ENCODE data around the gene PEX5. TPM values are rescaled to one million over a fixed set of nuclear protein-coding genes. Genes with fewer than 3 reads are reported as not detected.

The PEX5 gene
- polyA plus RNA-seq, 1 experiment = 13.8 TPM

DNA sequence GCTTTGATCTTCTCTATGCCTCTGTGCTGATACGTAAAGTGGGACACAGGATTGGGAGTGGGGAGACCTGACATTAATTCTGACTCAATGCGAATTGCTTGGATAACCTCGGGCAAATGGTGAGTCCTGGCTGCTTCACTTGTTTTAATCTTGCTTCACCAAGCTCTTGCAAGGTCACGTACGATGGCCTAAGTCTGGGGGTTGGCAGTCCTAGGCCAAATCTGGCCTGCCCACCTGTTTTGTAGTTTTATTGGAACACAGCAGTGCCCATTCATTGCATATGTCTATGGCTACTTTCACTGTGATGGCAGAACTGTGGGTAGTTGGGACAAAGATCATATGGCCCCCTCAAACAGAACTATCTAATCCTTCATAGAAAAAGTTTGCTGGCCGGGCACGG lies 45.9 kb upstream of the PEX5 start:
- ChIA-PET CTCF (interaction anchor here (0.6 to 3.1 kb wide), 15 partner anchors 10 to 494 kb away, joined by 3 to 45 read pairs (median 7); partner anchors contain the start of genes C1S and PEX5), POLR2A (no interaction called here)
- Histone ChIP-seq H3K9me3 (ENCODE audit: control insufficient read depth, insufficient read depth, low read length) (no peaks in the 10 kb centered on the region), H3K27ac (ENCODE audit: low read depth, low read length) (no peak overlapping the region), H3K4me3 (ENCODE audit: low read depth, low read length) (no peak overlapping the region), H3K27me3 (ENCODE audit: control insufficient read depth, insufficient read depth, low read length) (no peaks in the 10 kb centered on the region)
- TF ChIP-seq, protein P1, sequence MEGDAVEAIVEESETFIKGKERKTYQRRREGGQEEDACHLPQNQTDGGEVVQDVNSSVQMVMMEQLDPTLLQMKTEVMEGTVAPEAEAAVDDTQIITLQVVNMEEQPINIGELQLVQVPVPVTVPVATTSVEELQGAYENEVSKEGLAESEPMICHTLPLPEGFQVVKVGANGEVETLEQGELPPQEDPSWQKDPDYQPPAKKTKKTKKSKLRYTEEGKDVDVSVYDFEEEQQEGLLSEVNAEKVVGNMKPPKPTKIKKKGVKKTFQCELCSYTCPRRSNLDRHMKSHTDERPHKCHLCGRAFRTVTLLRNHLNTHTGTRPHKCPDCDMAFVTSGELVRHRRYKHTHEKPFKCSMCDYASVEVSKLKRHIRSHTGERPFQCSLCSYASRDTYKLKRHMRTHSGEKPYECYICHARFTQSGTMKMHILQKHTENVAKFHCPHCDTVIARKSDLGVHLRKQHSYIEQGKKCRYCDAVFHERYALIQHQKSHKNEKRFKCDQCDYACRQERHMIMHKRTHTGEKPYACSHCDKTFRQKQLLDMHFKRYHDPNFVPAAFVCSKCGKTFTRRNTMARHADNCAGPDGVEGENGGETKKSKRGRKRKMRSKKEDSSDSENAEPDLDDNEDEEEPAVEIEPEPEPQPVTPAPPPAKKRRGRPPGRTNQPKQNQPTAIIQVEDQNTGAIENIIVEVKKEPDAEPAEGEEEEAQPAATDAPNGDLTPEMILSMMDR (IDR thresholded peaks at IDR 0.05; ENCODE audit: low read depth, low read length) = no peak
- no peak for DNase-seq (ENCODE audit: low read depth, low spot score)

DNA sequence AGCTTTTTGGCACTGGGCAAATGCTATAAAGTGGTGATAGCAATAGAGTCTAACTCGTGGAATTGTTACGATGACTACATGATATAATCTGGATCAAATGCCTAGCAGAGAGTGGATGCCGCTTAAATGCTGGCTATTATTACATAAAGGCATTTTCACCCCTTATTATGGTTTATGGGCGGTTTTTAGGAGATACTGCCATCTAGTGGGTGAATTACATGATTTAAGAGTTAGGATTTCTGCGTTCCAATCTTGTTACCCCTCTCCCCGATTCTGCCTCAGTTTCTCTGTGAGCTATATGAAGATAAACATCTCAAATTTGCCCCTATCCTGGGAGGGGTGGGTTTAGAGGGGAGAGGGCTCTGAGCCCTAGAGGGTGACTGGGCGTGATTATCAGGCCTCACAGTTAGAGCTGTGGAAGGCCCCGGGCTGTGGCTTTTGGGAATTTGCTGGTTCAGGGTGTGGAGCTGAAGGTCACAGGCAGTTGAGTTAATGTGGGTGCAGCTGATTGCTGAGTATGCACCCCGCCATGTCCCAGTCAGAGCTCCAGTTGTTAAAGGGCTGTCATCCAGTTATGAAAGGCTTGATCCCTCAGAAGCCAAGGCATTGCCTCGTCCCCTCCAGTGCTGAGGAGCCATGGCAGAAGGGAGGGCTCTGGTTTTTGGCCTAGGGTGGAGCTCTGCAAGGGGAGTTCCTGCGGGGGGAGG lies 44.9 kb upstream of the PEX5 start:
- TF ChIP-seq, protein P1 (IDR thresholded peaks at IDR 0.05; ENCODE audit: low read depth, low read length) = peak; percentile 57
- Histone ChIP-seq H3K27ac (ENCODE audit: low read depth, low read length) (no peak overlapping the region), H3K4me3 (ENCODE audit: low read depth, low read length) (no peak overlapping the region), H3K27me3 (ENCODE audit: control insufficient read depth, insufficient read depth, low read length) (no peaks in the 10 kb centered on the region), H3K9me3 (ENCODE audit: control insufficient read depth, insufficient read depth, low read length) (no peaks in the 10 kb centered on the region)
- CTCF ChIA-PET = interaction anchor here (0.6 to 3.1 kb wide), 24 partner anchors 9 to 493 kb away, joined by 3 to 45 read pairs (median 6); partner anchors contain the start of genes C1S and PEX5
- POLR2A ChIA-PET = interaction anchor here (0.6 kb wide), 1 partner anchor 45 kb away, joined by 3 read pairs; the partner anchor contains the start of gene PEX5
- no peak for DNase-seq (ENCODE audit: low read depth, low spot score)

DNA sequence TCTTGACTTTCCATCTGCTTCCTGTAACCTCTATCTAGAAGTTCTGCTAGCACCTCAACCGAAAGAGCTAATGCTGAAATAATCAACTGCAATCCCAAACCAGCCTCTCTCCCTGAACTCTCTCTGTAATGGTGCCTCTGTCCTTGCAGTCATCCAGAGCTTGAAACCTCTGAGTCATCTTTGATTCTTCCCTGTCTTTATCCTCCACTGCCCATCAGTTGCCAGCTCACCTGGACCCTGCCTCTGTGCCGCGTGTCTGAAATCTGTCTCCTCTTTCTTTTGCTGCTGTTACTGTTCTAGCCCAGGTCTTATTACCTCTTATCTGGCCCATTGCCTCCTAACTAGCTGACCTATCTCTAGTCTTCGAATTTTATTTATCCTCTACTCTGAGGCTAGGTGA lies 43.8 kb upstream of the PEX5 start:
- CTCF ChIA-PET = interaction anchor here (0.6 to 3.1 kb wide), 14 partner anchors 8 to 952 kb away, joined by 3 to 45 read pairs (median 6); partner anchors contain the start of gene PEX5
- no peaks in the 10 kb centered on the region for H3K27me3 ChIP-seq (ENCODE audit: control insufficient read depth, insufficient read depth, low read length)
- TF ChIP-seq, protein P1 (IDR thresholded peaks at IDR 0.05; ENCODE audit: low read depth, low read length) = no peak
- DNase-seq (ENCODE audit: low read depth, low spot score) = no peak
- POLR2A ChIA-PET = no interaction called here
- no peaks in the 10 kb centered on the region for H3K9me3 ChIP-seq (ENCODE audit: control insufficient read depth, insufficient read depth, low read length)
- no peak overlapping the region for H3K4me3 ChIP-seq (ENCODE audit: low read depth, low read length)
- H3K27ac ChIP-seq (ENCODE audit: low read depth, low read length) = no peak overlapping the region

DNA sequence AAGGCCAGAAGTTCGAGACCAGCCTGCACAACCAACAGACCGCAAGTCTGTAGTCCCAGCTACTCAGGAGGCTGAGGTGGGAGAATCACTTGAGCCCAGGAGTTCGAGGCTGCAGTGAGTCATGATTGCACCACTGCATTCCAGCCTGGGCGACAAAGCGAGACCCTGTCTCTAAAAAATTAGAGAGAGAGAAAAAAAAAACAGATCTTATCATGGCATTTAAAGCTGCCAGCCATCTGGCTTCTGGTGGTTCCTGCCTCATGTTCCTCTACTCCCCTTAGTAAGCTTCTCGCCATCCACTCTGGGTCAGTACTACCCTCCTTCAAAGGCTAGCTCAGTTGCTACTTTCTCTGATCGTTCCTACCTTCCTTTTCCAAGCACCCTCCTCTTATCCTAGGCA lies 43.3 kb upstream of the PEX5 start:
- TF ChIP-seq, protein P1 (IDR thresholded peaks at IDR 0.05; ENCODE audit: low read depth, low read length) = no peak
- no peaks in the 10 kb centered on the region for H3K9me3 ChIP-seq (ENCODE audit: control insufficient read depth, insufficient read depth, low read length)
- ChIA-PET CTCF (interaction anchor here (0.5 to 3.1 kb wide), 8 partner anchors 8 to 507 kb away, joined by 4 to 45 read pairs (median 7); no protein-coding TSS in a partner anchor), POLR2A (no interaction called here)
- no peak for DNase-seq (ENCODE audit: low read depth, low spot score)
- H3K4me3 ChIP-seq (ENCODE audit: low read depth, low read length) = no peak overlapping the region
- no peak overlapping the region for H3K27ac ChIP-seq (ENCODE audit: low read depth, low read length)
- H3K27me3 ChIP-seq (ENCODE audit: control insufficient read depth, insufficient read depth, low read length) = no peaks in the 10 kb centered on the region

DNA sequence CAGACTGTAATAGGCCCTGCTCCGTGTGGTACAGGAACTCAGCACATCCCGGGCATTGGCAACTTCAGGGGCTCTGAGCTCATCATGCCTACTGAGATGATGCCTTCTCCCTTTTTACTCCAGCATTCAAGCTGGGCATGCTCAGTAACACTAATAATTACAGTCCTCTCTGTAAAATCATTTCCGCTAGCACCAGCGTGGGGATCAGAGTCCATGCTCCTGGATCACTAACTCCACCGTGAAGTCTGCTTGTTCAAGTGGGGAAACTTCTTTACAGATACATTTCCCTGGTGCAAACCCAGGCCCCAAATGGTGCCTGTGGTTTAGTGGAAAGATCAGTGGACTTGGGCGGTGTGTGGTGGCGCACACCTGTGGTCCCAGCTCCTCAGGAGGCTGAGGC lies 42.6 kb upstream of the PEX5 start:
- no peaks in the 10 kb centered on the region for H3K9me3 ChIP-seq (ENCODE audit: control insufficient read depth, insufficient read depth, low read length)
- H3K27ac ChIP-seq (ENCODE audit: low read depth, low read length) = no peak overlapping the region
- TF ChIP-seq, protein P1 (IDR thresholded peaks at IDR 0.05; ENCODE audit: low read depth, low read length) = no peak
- POLR2A ChIA-PET = no interaction called here
- DNase-seq (ENCODE audit: low read depth, low spot score) = no peak
- no peaks in the 10 kb centered on the region for H3K27me3 ChIP-seq (ENCODE audit: control insufficient read depth, insufficient read depth, low read length)
- H3K4me3 ChIP-seq (ENCODE audit: low read depth, low read length) = no peak overlapping the region
- CTCF ChIA-PET = interaction anchor here (0.5 to 3.0 kb wide), 5 partner anchors 11 to 507 kb away, joined by 4 to 45 read pairs (median 5); no protein-coding TSS in a partner anchor
